Stimulated activated CD4-positive, alpha-beta T cell treated with anti-CD3 and anti-CD28 coated beads, Interleukin-12 subunit alpha, Interleukin-12 subunit beta, amount 100 ng/mL, for 24 hours (primary cell): ENCODE results near the gene ZNF3.
A peak's percentile ranks its signal among the peaks of the same experiment; 100 is the strongest.

Source experiments
- DNase-seq, 2 experiments: peaks; one replicate each; pipeline ENCODE4 v3.0.0-alpha.2; 2020; ENCODE audit warnings: low read depth in 2 of 2

ZNF3 gene

DNA sequence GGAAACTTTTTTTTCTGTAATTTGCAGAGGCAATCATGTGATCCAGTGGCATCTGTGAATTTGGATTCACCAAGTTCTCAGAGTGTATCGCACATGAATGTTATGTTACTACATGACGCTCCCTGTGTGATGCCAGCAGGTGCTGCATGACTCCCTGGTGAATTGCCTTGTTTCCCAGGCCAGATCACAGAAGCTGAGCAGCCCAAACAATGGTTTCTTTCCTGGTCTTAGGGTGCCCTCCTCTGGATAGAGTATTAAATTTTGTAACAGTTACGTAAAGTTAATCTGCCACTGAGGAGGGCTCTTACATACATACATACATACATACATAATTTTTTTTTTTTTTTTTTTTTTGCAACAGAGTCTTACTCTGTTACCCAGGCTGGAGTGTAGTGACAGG lies 28.3 kb downstream of the ZNF3 start:
- no peak for DNase-seq

DNA sequence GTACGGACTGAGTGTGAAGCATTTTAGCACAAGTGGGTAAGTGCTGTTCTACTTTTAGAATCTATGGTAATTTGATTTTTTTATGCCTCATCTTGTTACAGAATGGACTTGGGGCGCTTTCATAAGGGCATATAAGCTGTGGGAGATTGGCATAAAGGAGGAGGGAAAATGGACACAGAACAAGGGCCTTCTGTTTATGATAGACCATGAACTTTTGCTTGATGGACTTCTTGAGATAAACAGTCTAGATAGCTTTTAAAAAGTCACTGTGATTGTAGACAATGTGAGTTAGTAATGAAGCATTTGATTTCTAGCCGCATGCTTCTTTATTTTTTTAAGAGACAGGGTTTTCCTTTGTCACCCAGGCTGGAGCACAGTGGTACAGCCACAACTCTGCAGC lies 29.9 kb downstream of the ZNF3 start:
- DNase-seq, result no peak

DNA sequence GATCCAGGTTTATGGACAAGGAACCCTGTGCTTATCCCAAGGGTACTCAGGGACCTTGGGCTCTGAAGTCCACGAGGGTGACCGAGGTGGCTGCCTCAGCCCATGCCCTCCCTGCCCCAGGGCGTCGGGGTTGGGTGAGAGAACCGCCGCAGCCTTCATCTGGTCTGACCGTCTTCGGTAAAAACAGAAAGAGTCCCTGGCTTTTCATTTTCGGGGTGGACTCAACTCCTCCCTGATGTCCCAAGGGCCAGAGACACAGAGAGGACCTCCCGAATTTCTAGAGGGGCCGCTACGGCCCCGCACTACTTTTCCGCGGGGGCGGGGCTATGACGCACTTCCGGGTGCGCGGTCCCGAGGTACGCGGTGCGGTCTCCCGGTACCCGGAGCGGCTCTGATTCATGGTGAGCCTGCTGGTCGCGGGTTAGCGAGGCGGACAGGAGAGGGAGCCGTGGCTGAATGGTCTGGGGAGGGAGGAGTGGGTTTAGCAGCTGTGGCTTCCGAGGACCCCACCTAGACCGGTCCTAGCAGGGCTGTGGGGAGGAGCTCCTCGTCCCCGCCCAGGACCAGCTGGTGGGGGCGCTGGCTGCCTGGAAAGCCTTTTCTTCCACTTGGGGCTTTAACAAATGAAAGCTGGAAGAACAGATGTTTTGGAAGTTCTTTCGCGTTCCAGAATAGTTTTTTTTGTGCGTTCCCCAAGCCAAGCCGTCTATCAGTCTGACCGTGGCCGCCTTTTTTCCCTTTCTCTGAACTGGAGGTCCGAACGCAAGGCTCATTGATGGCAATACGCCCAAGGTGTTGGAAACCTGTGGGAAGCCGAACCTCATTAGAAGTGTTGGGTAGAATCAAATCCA lies 31.9 kb downstream of the ZNF3 start, which contains the start of gene ZSCAN21:
TSS of gene ZSCAN21 (plus strand) at position 334 of the 851 bp plus-strand sequence. CDS start 7,233 bp downstream, outside the sequence.
- DNase-seq, result peak; percentile 64 to 75

DNA sequence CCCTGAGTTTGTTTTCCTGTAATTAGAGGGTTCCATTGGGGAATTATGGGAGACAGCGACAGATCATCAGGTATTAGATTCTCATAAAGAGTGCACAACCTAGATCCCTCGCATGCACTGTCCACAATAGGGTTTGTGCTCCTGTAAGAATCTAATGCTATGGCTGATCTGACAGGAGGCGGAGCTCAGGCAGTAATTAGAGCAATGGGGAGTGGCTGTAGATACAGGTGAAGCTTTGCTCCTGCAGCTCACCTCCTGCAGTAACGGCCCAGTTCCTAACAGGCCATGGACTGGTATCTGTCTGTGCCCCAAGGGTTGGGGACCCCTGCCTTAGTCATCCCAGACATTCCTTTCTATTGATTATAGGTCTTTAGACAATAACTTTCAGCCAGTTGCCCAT lies 32.8 kb downstream of the ZNF3 start:
- no peak for DNase-seq

DNA sequence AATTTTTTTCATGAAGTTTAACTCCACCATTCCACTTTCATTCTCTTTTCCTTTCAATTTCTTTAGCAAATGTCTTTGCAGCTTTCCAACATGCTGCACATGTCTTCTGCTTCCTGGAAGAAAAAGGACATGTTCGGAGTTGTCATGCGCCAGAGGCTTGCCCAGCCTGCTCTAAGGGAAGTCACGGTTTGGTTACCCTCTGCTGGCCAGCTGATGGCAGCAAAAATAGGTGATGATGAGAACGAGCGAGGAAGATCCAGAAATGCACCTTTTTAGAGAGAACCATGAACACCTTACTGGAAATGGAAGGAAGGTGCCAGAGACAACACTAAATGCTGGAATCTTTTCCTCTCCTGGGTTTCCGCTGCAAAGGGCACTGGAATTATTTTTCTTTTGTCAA lies 36.8 kb downstream of the ZNF3 start:
- no peak for DNase-seq

DNA sequence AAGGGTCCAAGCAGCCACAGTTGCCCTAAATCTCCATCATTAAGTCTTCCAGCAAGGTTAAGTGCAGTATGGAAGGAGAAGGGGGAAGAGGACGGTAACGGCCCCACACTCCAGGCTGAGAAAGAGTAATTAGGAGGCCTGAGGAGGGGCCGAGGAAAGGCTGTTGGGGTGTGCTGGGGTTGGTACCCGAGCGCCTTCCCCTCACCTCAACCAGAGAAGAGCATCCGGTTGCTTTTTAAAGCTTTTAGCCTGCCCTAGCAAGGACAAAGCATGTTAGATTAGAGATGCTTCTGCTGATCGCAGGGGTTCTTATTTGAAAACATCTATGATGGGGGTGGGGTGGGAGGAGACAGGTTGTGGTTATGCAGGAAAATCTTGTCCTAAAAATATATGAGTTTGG lies 40.9 kb downstream of the ZNF3 start:
- no peak for DNase-seq

DNA sequence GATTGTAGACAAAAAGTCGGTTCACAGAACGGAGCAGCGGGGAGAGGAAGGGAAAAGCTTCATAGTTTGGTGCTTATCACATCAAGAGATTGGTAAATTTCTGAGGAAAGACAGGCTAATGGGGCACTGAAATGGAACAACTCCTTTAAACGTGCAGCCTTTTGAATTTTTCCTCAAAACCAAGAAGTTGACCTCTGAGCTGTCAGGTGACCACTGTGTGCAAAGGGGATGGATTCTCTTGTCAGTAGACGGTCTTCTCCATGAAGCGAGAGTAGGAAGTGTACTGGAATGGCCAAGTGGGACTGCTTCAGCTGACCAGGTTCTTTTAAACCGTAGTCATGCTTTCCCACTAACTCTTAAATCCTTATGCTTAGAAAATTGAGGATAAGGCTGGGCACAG lies 43.2 kb downstream of the ZNF3 start:
- no peak for DNase-seq

DNA sequence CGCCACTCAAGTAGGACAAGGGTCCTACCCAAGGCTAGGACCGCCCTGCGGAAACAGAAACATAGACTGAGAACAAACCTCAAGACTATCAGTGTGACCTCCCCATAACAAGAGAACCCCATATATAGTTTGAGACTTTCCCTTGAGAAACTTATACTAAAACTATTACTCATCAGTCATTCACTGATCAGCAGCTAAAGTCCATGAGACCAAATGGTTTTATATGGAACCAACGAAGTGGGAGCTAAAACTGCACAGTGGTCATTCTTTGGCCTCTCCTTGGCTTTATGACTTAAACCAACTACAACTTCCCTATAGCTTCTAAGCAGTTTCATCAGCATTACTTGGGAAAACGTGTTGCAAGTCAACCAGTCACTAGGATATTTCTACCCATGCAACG lies 45.6 kb downstream of the ZNF3 start:
- DNase-seq, result no peak

DNA sequence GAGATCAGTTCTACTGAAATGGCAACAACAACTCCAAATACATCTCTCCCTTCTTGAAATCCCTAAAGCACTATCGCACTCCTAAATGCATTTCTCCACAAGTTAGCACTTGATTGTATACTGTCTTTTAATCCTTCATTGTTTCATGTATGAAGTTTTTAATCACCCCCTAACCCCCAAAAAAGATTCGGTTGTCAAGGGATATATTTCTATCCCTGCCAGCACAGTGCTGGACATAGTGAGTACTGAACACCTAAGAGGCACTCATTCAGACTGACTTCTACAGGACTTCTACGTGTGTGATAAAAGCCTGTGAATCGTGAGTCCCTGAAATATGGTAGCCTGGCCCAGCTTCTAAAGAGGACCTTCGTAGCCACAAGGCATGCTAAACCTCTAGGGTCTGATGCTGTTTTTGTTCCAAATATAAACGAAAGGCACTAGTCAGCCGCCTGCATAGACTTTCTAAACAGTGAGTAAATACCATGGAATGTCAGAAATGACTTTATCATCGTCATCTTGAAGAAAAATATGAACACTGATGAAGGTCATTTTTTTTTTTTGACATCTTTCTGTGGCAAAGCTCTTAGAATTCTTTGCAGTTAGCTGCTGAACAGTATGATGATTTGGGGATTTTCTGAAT lies 46.5 kb downstream of the ZNF3 start:
- no peak for DNase-seq

DNA sequence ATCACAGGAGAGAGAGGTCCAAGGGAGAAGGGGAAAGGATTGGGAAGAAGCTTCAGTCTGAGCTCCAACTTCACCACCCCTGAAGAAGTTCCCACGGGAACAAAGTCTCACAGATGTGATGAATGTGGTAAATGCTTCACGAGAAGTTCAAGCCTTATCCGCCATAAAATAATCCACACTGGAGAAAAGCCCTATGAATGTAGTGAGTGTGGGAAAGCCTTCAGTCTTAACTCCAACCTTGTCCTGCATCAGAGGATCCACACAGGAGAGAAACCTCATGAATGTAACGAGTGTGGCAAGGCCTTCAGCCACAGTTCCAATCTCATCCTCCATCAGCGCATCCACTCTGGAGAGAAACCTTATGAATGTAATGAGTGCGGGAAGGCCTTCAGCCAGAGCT lies 48.0 kb downstream of the ZNF3 start:
- no peak for DNase-seq

DNA sequence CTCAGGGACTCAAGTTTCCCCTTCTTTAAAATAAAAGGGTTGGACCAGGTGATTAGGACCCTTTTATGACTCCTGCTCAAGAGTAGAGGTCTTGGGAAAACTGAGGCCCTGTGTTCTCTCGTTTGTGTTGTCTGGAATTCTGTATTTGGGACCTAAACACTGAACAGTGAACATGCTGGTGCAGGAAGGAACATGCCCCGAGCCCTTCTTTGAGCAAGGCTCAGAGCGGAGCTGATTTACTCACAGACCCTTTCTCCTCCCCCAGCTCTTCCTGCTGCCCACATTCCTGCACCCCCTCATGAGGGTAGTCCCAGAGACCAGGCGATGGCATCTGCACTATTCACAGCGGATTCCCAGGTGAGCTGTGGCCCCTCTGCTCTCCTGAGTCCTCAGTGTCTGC lies 51.9 kb downstream of the ZNF3 start:
- DNase-seq, result no peak

DNA sequence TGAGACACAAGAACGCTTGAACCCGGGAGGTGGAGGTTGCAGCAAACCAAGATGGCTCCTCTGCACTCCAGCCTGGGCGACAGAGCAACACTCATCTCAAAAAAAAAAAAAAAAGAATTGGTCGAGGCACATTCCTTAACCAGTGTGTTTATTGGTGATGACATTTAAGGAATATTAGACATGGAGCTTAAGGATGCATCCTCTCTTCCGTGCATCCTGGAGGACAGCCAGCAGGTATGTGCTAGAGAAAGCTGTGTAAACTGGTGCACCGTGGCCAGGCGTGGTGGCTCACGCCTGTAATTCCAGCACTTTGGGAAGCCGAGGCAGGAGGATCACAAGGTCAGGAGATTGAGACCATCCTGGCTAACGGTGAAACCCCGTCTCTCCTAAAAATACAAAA lies 54.3 kb downstream of the ZNF3 start:
- DNase-seq, result no peak

DNA sequence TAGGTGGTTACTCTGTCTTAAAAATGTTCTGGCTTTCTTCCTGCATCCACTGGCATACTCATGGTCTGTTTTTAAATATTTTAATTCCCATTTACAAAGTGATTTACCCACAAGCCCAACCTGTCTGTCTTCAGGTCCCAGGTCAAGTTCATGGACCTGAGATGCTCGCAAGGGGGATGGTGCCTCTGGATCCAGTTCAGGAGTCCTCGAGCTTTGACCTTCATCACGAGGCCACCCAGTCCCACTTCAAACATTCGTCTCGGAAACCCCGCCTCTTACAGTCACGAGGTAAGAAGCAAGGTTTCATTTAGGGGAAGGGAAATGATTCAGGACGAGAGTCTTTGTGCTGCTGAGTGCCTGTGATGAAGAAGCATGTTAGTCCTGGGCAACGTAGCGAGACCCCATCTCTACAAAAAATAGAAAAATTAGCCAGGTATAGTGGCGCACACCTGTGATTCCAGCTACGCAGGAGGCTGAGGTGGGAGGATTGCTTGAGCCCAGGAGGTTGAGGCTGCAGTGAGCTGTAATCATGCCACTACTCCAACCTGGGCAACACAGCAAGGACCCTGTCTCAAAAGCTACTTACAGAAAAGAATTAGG lies 57.4 kb downstream of the ZNF3 start:
- DNase-seq, result no peak

DNA sequence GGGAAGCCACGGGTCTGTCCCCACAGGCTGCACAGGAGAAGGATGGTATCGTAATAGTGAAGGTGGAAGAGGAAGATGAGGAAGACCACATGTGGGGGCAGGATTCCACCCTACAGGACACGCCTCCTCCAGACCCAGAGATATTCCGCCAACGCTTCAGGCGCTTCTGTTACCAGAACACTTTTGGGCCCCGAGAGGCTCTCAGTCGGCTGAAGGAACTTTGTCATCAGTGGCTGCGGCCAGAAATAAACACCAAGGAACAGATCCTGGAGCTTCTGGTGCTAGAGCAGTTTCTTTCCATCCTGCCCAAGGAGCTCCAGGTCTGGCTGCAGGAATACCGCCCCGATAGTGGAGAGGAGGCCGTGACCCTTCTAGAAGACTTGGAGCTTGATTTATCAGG lies 58.0 kb downstream of the ZNF3 start:
- no peak for DNase-seq

DNA sequence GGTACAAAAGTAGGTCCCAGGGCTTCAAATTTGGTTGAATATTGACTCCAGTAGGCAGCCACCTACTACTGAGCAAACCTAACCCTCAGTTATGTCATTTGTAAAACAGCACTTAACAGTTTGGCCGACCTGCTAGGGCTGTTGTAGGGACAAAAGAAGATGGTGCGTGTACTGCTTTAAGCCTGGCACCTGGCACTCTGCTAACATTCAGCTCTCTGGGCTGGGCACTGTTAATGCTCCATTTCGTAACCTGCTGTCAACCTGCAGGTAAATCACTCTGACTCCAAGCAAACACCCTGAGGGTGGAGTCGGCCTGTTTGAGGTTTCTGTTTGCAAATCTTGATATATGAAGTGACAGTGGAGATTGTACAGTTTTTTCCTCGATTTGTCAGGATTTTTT lies 58.9 kb downstream of the ZNF3 start:
- no peak for DNase-seq

DNA sequence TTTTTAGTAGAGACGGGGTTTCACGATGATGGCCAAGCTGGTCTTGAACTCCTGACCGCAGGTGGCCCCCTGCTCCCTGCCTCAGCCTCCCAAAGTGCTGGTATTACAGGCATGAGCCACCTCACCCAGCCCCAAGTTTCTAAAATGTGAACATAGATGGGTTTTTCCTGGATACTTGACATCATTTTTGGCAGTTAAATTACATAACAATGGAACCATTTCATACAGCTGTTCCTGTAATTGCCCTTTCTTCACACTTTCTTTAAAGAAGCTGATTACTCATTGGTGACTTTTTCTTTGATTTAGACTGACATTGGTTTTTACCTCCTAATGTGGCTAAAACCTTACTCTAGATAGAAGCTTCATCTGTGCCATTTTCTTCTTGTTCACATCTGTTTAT lies 60.2 kb downstream of the ZNF3 start:
- no peak for DNase-seq
